ENCODE data around the gene ZNF609.

ZNF609 gene

DNA sequence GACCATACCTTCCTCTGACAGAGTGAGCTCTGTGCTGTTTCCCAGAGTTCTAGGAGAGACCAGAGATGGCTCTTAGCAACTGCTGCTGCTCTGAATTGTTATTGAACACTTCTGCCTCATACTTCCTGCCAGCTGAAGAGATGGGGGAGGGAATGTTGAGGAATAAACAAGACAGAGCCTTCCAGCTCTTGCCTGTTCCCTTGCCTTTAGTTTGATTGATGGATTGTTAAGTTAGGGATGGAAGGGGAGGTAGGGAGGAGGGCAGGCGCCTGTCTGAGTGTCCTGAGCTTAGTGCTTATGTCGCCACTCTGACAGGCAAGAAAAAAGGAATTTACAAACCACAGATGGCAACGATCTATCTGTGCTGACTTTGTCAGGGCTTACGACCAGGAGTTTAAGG, 42.8 kb downstream of the ZNF609 start:
- peak; percentile 25 for DNase-seq (ENCODE audit: low read depth, low spot score)

GRCh38 chr15:64503640-64504039, 43.3 kb downstream of the ZNF609 start:
- Histone ChIP-seq H3K4me1 (ENCODE audit: insufficient read depth, insufficient read length) (peaks cover 2% of the 10 kb centered on the region), H3K9ac (ENCODE audit: insufficient read length, low read depth) (no peak overlapping the region), H3K9me3 (ENCODE audit: insufficient read depth, low read length) (no peaks in the 10 kb centered on the region), H3K4me3 (ENCODE audit: insufficient read length, low read depth) (no peak overlapping the region), H3K27me3 (ENCODE audit: insufficient read depth, insufficient read length) (no peaks in the 10 kb centered on the region), H3K36me3 (ENCODE audit: insufficient read depth, insufficient read length, low read length) (peaks cover 48% of the 10 kb centered on the region)
- DNase-seq (ENCODE audit: low read depth, low spot score): no peak
- TF ChIP-seq ZNF274 (IDR thresholded peaks at IDR 0.05; ENCODE audit: low read depth, low read length): no peak
- TF ChIP-seq YY1 (IDR thresholded peaks at IDR 0.05; ENCODE audit: insufficient read depth, insufficient read length): no peak
- no peak for TF ChIP-seq SUZ12 (IDR thresholded peaks at IDR 0.05; ENCODE audit: extremely low read depth, insufficient read depth, insufficient read length)

More for the DNA sequence above, 42.8 kb downstream of the ZNF609 start:
- peaks cover 52% of the 10 kb centered on the region for H3K36me3 ChIP-seq (ENCODE audit: insufficient read depth, insufficient read length, low read length)
- no peak overlapping the region for H3K9ac ChIP-seq (ENCODE audit: insufficient read length, low read depth)
- no peaks in the 10 kb centered on the region for H3K27me3 ChIP-seq (ENCODE audit: insufficient read depth, insufficient read length)
- TF ChIP-seq ZNF274 (IDR thresholded peaks at IDR 0.05; ENCODE audit: low read depth, low read length): no peak
- TF ChIP-seq YY1 (IDR thresholded peaks at IDR 0.05; ENCODE audit: insufficient read depth, insufficient read length): no peak
- TF ChIP-seq SUZ12 (IDR thresholded peaks at IDR 0.05; ENCODE audit: extremely low read depth, insufficient read depth, insufficient read length): no peak
- peaks cover 2% of the 10 kb centered on the region for H3K4me1 ChIP-seq (ENCODE audit: insufficient read depth, insufficient read length)
- H3K9me3 ChIP-seq (ENCODE audit: insufficient read depth, low read length): no peaks in the 10 kb centered on the region
- H3K4me3 ChIP-seq (ENCODE audit: insufficient read length, low read depth): no peak overlapping the region

DNA sequence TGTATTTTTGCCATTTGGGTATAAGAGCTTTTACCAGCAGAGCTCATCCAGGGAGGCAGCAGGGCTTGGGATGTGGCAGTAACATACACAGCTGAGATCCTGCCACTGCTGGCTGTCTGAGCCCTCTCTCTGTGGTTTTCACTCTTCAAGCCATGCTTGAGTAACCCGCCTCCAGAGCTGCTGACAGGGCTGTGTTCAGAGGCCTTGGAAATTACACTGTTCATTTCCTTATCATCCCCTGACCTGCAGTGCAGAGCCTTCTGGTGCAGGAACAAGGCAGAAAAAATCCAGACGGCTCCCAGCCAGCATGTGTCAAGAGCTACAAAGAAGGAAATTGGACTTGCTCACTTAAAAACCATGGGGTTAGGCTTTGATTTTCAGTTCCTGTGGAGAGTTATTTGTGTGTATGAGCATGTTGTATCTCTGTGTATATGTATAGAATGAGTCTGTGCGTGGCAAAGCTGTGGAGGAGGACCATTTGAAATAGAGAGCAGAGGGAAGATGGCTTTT, 47.0 kb downstream of the ZNF609 start:
- no peaks in the 10 kb centered on the region for H3K4me1 ChIP-seq (ENCODE audit: insufficient read depth, insufficient read length)
- peaks cover 20% of the 10 kb centered on the region for H3K36me3 ChIP-seq (ENCODE audit: insufficient read depth, insufficient read length, low read length)
- H3K4me3 ChIP-seq (ENCODE audit: insufficient read length, low read depth): no peak overlapping the region
- no peak overlapping the region for H3K9ac ChIP-seq (ENCODE audit: insufficient read length, low read depth)
- no peaks in the 10 kb centered on the region for H3K27me3 ChIP-seq (ENCODE audit: insufficient read depth, insufficient read length)
- H3K9me3 ChIP-seq (ENCODE audit: insufficient read depth, low read length): no peaks in the 10 kb centered on the region
- DNase-seq (ENCODE audit: low read depth, low spot score): no peak
- TF ChIP-seq YY1 (IDR thresholded peaks at IDR 0.05; ENCODE audit: insufficient read depth, insufficient read length): no peak
- TF ChIP-seq ZNF274 (IDR thresholded peaks at IDR 0.05; ENCODE audit: low read depth, low read length): no peak
- no peak for TF ChIP-seq SUZ12 (IDR thresholded peaks at IDR 0.05; ENCODE audit: extremely low read depth, insufficient read depth, insufficient read length)

DNA sequence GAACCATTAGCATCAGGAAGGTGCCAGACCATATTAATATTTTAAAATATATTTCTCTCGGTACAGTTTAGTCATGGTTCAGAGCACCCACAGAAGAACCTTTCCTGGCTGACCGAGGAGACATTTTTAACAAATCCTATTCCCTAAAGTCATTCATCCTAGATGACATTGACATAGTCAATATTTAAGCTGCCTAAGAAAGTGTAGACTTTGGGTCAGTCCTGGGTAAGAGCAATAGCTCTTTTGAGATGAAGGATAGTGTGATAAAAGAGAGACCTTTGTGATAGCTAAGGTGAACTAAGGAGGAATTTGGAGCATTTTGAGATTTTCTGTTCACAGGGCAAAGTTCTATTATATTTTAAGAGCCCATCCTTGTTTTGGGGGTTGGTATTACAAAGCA, 47.5 kb downstream of the ZNF609 start:
- Histone ChIP-seq H3K9ac (ENCODE audit: insufficient read length, low read depth) (no peak overlapping the region), H3K4me3 (ENCODE audit: insufficient read length, low read depth) (no peak overlapping the region), H3K9me3 (ENCODE audit: insufficient read depth, low read length) (no peaks in the 10 kb centered on the region), H3K4me1 (ENCODE audit: insufficient read depth, insufficient read length) (no peaks in the 10 kb centered on the region), H3K27me3 (ENCODE audit: insufficient read depth, insufficient read length) (no peaks in the 10 kb centered on the region), H3K36me3 (ENCODE audit: insufficient read depth, insufficient read length, low read length) (peaks cover 20% of the 10 kb centered on the region)
- DNase-seq (ENCODE audit: low read depth, low spot score): no peak
- TF ChIP-seq ZNF274 (IDR thresholded peaks at IDR 0.05; ENCODE audit: low read depth, low read length) (no peak), YY1 (IDR thresholded peaks at IDR 0.05; ENCODE audit: insufficient read depth, insufficient read length) (no peak), SUZ12 (IDR thresholded peaks at IDR 0.05; ENCODE audit: extremely low read depth, insufficient read depth, insufficient read length) (no peak)

DNA sequence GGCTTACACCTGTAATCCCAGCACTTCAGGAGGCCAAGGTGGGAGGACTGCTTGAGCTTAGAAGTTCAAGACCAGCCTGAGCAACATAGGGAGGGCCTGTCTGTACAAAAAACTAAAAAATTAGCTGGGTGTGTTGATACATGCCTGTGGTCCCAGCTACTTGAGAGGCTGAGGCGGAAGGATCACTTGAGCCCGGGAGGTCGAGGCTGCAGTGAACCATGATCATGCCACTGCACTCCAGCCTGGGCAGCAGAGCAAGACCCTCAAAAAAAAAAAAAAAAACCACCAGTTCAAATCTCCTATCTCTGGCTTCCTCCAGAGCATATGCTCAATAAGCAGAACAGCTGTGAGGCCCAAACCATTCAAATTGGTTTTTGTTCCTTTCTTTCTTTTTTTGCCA, 53.4 kb downstream of the ZNF609 start:
- Histone ChIP-seq H3K4me3 (ENCODE audit: insufficient read length, low read depth) (no peak overlapping the region), H3K27me3 (ENCODE audit: insufficient read depth, insufficient read length) (no peaks in the 10 kb centered on the region), H3K9me3 (ENCODE audit: insufficient read depth, low read length) (no peaks in the 10 kb centered on the region), H3K4me1 (ENCODE audit: insufficient read depth, insufficient read length) (no peaks in the 10 kb centered on the region), H3K9ac (ENCODE audit: insufficient read length, low read depth) (no peak overlapping the region), H3K36me3 (ENCODE audit: insufficient read depth, insufficient read length, low read length) (peaks cover 13% of the 10 kb centered on the region)
- TF ChIP-seq SUZ12 (IDR thresholded peaks at IDR 0.05; ENCODE audit: extremely low read depth, insufficient read depth, insufficient read length): no peak
- no peak for TF ChIP-seq ZNF274 (IDR thresholded peaks at IDR 0.05; ENCODE audit: low read depth, low read length)
- no peak for TF ChIP-seq YY1 (IDR thresholded peaks at IDR 0.05; ENCODE audit: insufficient read depth, insufficient read length)
- no peak for DNase-seq (ENCODE audit: low read depth, low spot score)

DNA sequence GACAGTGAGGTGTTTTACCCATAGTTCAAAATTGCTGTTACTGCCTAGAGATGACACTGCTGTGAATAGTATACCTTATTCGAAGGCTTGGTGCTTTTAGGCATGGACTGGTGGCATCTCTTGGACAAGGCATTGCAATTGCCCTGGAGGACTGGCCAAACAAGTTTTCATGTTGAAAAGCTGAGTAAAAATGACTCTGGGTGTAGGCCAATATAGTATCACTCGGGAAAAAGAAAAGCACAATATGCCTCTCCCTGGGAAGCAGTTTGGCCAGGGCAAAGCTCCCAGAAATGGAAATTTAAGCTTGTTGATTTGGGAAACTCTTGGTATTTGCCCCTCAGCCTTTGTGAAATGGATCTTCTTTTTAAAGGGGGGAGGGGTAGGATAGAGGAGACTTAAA, 54.8 kb downstream of the ZNF609 start:
- Histone ChIP-seq H3K4me1 (ENCODE audit: insufficient read depth, insufficient read length) (no peaks in the 10 kb centered on the region), H3K9ac (ENCODE audit: insufficient read length, low read depth) (no peak overlapping the region), H3K36me3 (ENCODE audit: insufficient read depth, insufficient read length, low read length) (peaks cover 9% of the 10 kb centered on the region), H3K27me3 (ENCODE audit: insufficient read depth, insufficient read length) (no peaks in the 10 kb centered on the region), H3K4me3 (ENCODE audit: insufficient read length, low read depth) (no peak overlapping the region), H3K9me3 (ENCODE audit: insufficient read depth, low read length) (no peaks in the 10 kb centered on the region)
- DNase-seq (ENCODE audit: low read depth, low spot score): no peak
- TF ChIP-seq SUZ12 (IDR thresholded peaks at IDR 0.05; ENCODE audit: extremely low read depth, insufficient read depth, insufficient read length) (no peak), ZNF274 (IDR thresholded peaks at IDR 0.05; ENCODE audit: low read depth, low read length) (no peak), YY1 (IDR thresholded peaks at IDR 0.05; ENCODE audit: insufficient read depth, insufficient read length) (no peak)

DNA sequence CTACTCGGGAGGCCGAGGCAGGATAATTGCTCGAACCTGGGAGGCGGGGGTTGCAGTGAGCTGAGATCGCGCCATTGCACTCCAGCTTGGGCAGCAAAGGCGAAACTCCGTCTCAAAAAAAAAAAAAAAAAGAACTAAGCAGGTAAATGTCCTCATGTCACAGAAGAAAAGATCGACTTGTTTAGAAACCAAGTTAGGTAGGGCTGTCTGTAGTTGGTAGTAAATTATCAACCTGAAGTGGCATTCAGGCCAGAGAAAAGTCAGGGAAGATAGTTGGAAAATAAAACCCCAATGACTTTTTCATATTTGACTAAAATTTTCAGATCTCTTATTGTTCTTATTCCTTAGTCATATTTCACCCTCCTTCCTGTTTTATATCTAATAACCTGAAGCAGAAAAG, 55.4 kb downstream of the ZNF609 start:
- H3K9me3 ChIP-seq (ENCODE audit: insufficient read depth, low read length): no peaks in the 10 kb centered on the region

More for the DNA sequence above, 55.4 kb downstream of the ZNF609 start:
- Histone ChIP-seq H3K9ac (ENCODE audit: insufficient read length, low read depth) (no peak overlapping the region), H3K4me3 (ENCODE audit: insufficient read length, low read depth) (no peak overlapping the region), H3K27me3 (ENCODE audit: insufficient read depth, insufficient read length) (no peaks in the 10 kb centered on the region), H3K4me1 (ENCODE audit: insufficient read depth, insufficient read length) (no peaks in the 10 kb centered on the region), H3K36me3 (ENCODE audit: insufficient read depth, insufficient read length, low read length) (peaks cover 9% of the 10 kb centered on the region)
- no peak for DNase-seq (ENCODE audit: low read depth, low spot score)
- no peak for TF ChIP-seq ZNF274 (IDR thresholded peaks at IDR 0.05; ENCODE audit: low read depth, low read length)
- TF ChIP-seq SUZ12 (IDR thresholded peaks at IDR 0.05; ENCODE audit: extremely low read depth, insufficient read depth, insufficient read length): no peak
- no peak for TF ChIP-seq YY1 (IDR thresholded peaks at IDR 0.05; ENCODE audit: insufficient read depth, insufficient read length)
